GM06990 (cell line): ENCODE results near the gene EPHB1.

ENCODE experiments used
- DNase-seq: peaks from one replicate; pipeline ENCODE4 v3.0.0-alpha.2; 2011; ENCODE audit not compliant: insufficient read length; ENCODE audit errors: extremely low read depth
- H3K27me3 ChIP-seq: replicated peaks from 2 replicates; pipeline ENCODE4 v1.6.0; 2011; ENCODE audit warnings: low read length; ENCODE audit not compliant: control insufficient read depth, insufficient read depth
- H3K36me3 ChIP-seq: 2 replicates; pipeline ENCODE4 v1.5.1; 2011; ENCODE audit warnings: low read length; ENCODE audit not compliant: control insufficient read depth, insufficient read depth
- H3K4me3 ChIP-seq: replicated peaks from 2 replicates; pipeline ENCODE4 v1.5.1; 2011; ENCODE audit warnings: low read depth, mild to moderate bottlenecking, control low read depth, low read length
- CTCF ChIP-seq: IDR thresholded peaks from 2 replicates; pipeline ENCODE4 v1.5.1; 2011; ENCODE audit warnings: low read length, control low read depth, mild to moderate bottlenecking, inconsistent platforms; ENCODE audit not compliant: insufficient read depth, poor library complexity, severe bottlenecking

Gene EPHB1

GRCh38 chr3:134804508-134805480 lies 9.7 kb downstream of the EPHB1 start:
- H3K27me3 ChIP-seq: no peaks in the 10 kb centered on the region
- no peak for DNase-seq
- H3K4me3 ChIP-seq: no peak overlapping the region
- TF ChIP-seq CTCF: no peak
- no peaks in the 10 kb centered on the region for H3K36me3 ChIP-seq

- no peaks in the 10 kb centered on the region for H3K27me3 ChIP-seq
- H3K4me3 ChIP-seq: no peak overlapping the region
- H3K36me3 ChIP-seq: no peaks in the 10 kb centered on the region
- TF ChIP-seq CTCF: no peak
- DNase-seq: no peak
These were observed 12.1 kb downstream of the EPHB1 start for GRCh38 chr3:134807189-134807588.

DNA sequence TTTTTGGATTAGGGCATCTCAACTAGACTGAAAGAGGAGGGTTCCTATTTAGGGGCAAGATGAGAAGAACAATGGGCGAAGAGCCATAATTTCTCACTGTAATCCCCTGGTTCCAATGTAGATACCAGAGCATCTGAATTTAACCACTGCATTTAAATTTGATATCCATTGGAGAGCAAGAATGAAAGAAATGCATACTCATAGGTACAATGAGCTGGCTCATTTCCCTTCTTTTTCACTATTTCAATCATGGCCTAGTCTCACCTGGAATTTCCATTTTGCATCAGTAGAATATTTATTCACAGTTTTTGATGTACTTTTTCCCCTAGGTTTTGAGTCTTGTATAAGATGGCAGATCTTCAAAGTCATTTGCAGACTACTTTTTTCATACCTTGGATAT lies 13.8 kb downstream of the EPHB1 start:
- H3K27me3 ChIP-seq: no peaks in the 10 kb centered on the region
- no peak for TF ChIP-seq CTCF
- no peak overlapping the region for H3K4me3 ChIP-seq
- no peak for DNase-seq
- H3K36me3 ChIP-seq: no peaks in the 10 kb centered on the region

- no peak for DNase-seq
- no peaks in the 10 kb centered on the region for H3K36me3 ChIP-seq
- H3K4me3 ChIP-seq: no peak overlapping the region
- TF ChIP-seq CTCF: no peak
- no peaks in the 10 kb centered on the region; the same call in 1 of the 2 replicates for H3K27me3 ChIP-seq
These were observed 14.5 kb downstream of the EPHB1 start for GRCh38 chr3:134809427-134810051.

DNA sequence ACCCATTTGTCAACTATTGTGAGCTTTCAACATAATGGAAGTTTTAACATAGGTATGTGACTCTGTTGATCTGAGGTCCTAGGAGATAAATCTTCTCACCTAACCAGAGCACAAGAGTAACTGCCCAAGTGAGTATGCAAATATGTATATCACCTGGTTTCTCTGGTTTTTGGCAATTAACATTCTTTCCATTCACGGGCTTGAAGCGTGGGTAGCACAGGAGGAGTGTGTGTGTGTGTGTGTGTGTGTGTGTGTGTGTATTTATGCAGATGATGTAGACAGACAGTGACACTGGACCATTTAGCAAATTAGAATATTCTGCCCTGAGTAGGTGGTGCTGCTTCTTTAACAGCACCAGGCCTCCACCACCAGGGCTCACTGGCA lies 15.0 kb downstream of the EPHB1 start:
- Histone ChIP-seq H3K4me3 (no peak overlapping the region), H3K27me3 (no peaks in the 10 kb centered on the region; the same call in 1 of the 2 replicates), H3K36me3 (no peaks in the 10 kb centered on the region)
- no peak for TF ChIP-seq CTCF
- no peak for DNase-seq
